GM19239 (cell line): ENCODE data around the gene MAGEA9.
"Not testable (repeated sequence)": the region's sequence is repeated elsewhere in the genome, so short reads cannot be mapped to it uniquely, and the experiment has no call there.

Experiments
- DNase-seq: peaks from one replicate; pipeline ENCODE4 v3.0.0; 2011; ENCODE audit warnings: low spot score; ENCODE audit not compliant: insufficient read length
- FAIRE-seq: peaks from 2 replicates; lab custom pipeline; 2011; peaks lifted over from hg19 to GRCh38; lab: Jason Lieb, UNC

Gene MAGEA9, protein sequence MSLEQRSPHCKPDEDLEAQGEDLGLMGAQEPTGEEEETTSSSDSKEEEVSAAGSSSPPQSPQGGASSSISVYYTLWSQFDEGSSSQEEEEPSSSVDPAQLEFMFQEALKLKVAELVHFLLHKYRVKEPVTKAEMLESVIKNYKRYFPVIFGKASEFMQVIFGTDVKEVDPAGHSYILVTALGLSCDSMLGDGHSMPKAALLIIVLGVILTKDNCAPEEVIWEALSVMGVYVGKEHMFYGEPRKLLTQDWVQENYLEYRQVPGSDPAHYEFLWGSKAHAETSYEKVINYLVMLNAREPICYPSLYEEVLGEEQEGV

DNA sequence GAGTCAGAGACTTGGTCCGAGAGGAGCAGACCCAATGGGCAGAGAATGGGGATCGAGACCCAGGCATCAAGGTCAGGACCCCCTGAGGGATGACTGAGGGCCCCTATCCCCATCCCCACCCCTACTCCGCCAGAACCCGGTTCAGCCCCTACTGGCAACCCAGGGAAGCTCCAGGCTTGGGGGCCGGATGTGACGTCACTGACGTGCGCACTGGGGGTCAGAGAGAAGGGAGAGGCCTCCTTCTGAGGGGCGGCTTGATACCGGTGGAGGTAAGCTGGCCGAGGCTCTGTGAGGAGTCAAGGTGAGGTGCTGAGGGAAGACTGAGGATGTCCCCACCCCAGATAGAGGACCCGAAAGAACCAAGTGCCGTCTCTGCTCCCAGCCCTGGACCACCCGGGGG lies at the start of gene MAGEA9:
Gene MAGEA9 (plus strand): TSS at position 204 of the 400 bp plus-strand sequence. CDS start 4,281 bp downstream, outside the sequence.
- peak; percentile 49 for FAIRE-seq
- not testable (repeated sequence) for DNase-seq

- FAIRE-seq: peak; percentile 88
- not testable (repeated sequence) for DNase-seq
Measured at GRCh38 chrX:149742269-149742668, 39.5 kb upstream of the MAGEA9 start.

- DNase-seq: not testable (repeated sequence)
- FAIRE-seq: peak; percentile 91
Measured at GRCh38 chrX:149746390-149747007, 35.2 kb upstream of the MAGEA9 start.

DNA sequence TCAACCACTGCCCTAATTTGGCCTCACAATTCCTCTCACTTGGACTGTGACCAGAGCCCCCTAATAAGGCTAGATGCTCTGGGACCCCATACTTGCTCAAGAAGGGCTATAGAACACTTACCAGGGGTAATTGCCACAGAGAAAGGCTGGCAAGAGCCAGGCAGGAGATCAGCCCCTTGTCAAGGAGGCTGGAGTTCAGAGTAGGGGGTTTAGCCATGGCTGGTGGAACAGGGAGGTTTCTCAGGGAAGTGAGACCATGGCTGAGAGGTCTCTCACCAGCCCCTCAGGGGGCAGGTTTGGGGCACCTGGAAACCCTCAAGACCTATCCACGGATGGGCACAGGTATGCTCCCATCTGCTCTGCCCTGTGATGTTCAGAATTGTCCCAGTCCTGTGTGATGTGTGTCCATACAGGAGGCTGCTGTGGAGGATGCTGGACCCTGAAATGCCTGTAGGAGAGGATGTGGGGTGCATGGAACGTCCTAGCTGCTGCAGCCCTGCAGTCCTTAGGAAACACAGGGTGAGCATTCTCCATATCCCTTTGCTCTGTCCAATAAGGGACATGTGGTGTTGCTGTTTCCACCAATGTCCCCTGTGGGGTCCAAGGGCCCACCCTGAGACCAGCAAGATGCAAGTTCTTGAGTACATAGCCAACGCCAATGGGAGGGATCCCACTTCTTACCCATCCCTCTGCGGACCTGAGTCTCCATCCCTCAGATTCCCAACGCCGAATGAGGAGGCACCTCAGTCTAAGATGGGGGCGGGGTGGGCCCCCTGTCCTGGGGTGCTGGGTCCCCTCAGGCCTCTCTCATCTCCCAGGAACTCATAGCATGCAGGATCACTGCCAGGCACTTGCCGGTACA lies 24.3 kb upstream of the MAGEA9 start:
- DNase-seq (no peak), FAIRE-seq (no peak)

DNA sequence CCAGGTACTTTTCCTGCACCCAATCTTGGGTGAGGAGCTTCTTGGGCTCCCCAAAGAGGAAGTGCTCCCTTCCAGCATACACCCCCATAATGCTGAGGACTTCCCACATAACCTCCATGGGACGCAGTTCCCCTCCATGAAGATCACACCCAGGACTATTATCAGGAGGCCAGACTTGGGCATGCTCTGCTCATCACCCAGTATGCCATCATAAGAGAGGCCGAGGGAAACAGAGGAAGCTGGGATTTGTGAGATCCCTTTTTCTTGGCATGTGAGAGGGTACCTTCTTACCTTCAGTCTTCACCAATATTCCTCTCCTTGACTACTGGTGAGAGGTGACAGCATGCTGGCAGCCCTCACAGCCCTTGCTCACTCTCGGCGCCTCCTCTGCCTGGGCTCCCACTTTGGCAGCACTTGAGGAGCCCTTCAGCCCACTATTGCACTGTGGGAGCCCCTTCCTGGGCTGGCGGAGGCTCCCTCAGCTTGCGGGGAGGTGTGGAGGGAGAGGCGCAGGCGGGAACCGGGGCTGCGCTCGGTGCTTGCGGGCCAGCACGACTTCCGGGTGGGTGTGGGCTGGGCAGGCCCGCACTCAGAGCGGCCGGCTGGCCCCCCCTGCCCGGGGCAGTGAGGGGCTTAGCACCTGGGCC lies 23.5 kb upstream of the MAGEA9 start:
- FAIRE-seq (no peak), DNase-seq (no peak)

- not testable (repeated sequence) for FAIRE-seq, DNase-seq
Measured at GRCh38 chrX:149758715-149759078, 23.0 kb upstream of the MAGEA9 start.

DNA sequence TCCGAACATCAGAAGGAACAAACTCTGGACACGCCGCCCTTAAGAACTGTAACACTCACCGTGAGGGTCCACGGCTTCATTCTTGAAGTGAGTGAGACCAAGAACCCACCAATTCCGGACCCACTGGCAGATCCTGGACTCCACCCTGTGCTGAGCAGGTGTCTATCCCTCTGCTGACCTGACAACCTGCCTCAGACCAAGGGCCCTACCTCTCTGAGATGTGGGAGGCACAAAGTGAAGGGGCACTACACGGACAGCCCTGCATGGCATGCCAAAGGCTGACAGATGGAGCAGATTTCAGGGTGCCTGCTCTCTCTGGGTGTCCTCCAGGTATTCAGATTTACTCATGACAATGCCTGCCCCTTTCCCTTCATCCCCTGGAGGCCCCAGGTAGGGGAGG lies 21.9 kb upstream of the MAGEA9 start:
- no peak for DNase-seq
- no peak for FAIRE-seq

DNA sequence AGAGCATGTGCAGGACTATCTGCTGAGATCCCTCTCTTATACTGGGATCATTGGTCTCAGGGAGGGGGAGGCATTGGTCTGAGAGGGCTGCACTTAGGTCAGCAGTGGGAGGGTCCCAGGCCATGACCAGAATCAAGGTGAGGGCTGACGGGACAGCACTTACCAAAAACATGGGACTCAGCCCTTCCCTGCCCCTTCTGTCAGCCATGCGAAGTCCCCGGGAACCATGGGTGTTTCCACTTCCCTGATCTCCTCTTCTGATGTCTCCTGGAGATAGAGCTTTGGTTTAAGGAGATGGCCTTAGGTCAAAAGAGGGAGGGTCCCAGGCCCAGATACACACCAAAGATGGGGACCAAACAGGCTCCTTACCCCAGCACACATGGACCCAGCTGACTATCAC lies 20.8 kb upstream of the MAGEA9 start:
- DNase-seq: no peak
- no peak for FAIRE-seq

- not testable (repeated sequence) for FAIRE-seq, DNase-seq
Measured at GRCh38 chrX:149761858-149762674, 19.7 kb upstream of the MAGEA9 start.

- DNase-seq: no peak
- no peak for FAIRE-seq
Measured at GRCh38 chrX:149762696-149763614, 18.8 kb upstream of the MAGEA9 start.

- FAIRE-seq: peak; percentile 87
- DNase-seq: not testable (repeated sequence)
Measured at GRCh38 chrX:149770344-149770743, 11.4 kb upstream of the MAGEA9 start.

- not testable (repeated sequence) for FAIRE-seq, DNase-seq
Measured at GRCh38 chrX:149773026-149773425, 8.7 kb upstream of the MAGEA9 start.

- FAIRE-seq: not testable (repeated sequence)
Measured at GRCh38 chrX:149773768-149774167, 8.0 kb upstream of the MAGEA9 start, which contains the start of gene HSFX1. TSS of gene HSFX1 (plus strand) at chrX:149774068. CDS start at chrX:149774682, 614 bp downstream.

DNA sequence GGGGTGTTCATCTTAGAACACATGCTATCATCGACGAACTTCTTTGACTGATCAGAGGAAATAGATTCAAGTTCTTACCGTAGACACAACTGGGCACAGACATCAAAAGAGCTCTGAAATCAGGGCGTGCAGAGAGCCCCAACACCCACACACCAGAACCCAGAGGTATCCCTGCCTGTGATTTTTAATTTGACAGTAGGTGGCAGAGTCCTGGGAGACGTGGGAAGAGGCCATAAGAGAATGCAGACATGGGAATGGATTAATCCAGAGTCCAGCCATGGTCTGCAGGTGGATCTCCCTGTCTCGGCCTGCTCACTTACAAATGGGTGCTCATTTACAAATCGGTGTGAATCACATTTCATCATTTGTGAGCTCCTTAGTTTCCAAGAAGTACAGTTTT lies 3.7 kb upstream of the MAGEA9 start:
- FAIRE-seq: peak; percentile 95
- not testable (repeated sequence) for DNase-seq

More at GRCh38 chrX:149773768-149774167, 8.0 kb upstream of the MAGEA9 start, which contains the start of gene HSFX1:
- not testable (repeated sequence) for DNase-seq

- FAIRE-seq: peak; percentile 100
- not testable (repeated sequence) for DNase-seq
Measured at GRCh38 chrX:149795531-149795930, 13.8 kb downstream of the MAGEA9 start.

DNA sequence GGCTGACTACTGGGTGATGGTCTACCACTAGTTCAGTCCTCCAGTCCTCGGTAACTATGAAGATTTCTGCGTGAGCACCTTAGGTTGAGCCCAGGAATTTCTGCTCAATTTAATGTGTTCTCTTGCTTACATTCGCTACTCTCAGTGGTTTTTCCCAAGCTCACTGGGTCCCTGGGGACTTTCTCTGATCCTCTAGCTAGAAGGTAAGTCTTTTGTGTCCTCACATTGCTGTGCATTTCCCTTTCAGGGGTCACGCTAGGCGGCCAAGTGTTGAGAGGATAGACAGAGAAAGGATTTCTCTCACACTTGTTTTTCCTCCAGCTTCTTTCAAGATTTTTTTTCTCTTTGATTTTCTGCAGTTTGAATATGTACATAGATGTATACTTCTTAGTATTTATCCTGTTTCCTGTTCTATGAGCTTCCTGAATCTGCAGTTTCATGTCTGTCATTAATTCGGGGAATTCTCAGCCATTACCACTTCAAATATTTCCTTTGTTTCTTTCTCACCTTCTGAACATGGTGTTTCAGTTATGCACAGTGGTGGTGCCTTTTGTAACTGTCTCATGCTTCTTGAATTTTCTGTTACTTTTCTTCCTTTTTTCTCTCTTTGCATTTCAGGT lies 17.5 kb downstream of the MAGEA9 start:
- FAIRE-seq (peak; percentile 75), DNase-seq (no peak)

DNA sequence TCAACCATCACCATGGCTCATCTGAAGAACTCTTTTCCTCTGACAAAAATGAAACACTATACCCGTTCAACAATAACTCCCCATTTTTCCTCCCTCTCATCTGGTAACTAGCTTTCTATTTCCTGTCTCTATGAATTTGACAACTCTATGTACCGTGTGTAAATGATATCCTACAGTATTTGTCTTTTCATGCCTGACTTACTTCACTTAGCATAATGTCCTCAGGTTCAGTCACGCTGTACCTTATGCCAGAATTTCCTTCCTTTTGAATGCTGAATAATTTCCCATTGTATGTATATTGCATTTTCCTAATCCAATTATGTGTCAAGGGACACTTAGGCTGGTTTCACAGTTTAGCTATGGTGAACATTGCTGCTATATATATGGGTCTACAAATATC lies 18.2 kb downstream of the MAGEA9 start:
- FAIRE-seq: peak; percentile 73
- DNase-seq: no peak
